Measurements from ENCODE around the gene TAL1.

DNA sequence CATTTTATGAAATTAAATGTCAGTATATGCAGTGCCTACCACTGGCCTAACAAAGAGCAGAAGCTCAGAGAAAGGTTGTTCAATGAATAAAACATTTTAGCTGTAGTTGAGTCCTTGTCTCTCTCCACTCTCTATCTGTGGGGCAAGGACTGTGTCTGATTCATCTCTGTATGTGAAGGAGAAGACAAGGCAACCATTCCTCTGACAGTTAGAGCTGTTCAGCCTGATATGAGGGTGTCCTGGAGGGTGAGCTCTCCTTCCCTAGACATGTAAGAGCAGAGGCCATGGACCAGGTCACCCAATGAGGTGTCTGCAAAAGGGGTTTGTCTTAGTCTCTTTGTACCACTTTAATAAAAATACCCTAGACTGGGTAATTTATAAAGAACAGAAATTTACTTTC lies 37.7 kb downstream of the TAL1 start:
- TF ChIP-seq, protein P1, sequence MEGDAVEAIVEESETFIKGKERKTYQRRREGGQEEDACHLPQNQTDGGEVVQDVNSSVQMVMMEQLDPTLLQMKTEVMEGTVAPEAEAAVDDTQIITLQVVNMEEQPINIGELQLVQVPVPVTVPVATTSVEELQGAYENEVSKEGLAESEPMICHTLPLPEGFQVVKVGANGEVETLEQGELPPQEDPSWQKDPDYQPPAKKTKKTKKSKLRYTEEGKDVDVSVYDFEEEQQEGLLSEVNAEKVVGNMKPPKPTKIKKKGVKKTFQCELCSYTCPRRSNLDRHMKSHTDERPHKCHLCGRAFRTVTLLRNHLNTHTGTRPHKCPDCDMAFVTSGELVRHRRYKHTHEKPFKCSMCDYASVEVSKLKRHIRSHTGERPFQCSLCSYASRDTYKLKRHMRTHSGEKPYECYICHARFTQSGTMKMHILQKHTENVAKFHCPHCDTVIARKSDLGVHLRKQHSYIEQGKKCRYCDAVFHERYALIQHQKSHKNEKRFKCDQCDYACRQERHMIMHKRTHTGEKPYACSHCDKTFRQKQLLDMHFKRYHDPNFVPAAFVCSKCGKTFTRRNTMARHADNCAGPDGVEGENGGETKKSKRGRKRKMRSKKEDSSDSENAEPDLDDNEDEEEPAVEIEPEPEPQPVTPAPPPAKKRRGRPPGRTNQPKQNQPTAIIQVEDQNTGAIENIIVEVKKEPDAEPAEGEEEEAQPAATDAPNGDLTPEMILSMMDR (IDR thresholded peaks at IDR 0.05), result no peak
- TF ChIP-seq EP300 (IDR thresholded peaks at IDR 0.05) (no peak), POLR2A (IDR thresholded peaks at IDR 0.05) (no peak)

Data from upper lobe of left lung (tissue), 4 donors.